ENCODE results near the gene FSIP1. TPM values are rescaled to one million over a fixed set of nuclear protein-coding genes. Genes with fewer than 3 reads are reported as not detected.

FSIP1 gene
- total and polyA plus RNA-seq, 12 donors: 0.15 to 4.4 (median 0.89) TPM

DNA sequence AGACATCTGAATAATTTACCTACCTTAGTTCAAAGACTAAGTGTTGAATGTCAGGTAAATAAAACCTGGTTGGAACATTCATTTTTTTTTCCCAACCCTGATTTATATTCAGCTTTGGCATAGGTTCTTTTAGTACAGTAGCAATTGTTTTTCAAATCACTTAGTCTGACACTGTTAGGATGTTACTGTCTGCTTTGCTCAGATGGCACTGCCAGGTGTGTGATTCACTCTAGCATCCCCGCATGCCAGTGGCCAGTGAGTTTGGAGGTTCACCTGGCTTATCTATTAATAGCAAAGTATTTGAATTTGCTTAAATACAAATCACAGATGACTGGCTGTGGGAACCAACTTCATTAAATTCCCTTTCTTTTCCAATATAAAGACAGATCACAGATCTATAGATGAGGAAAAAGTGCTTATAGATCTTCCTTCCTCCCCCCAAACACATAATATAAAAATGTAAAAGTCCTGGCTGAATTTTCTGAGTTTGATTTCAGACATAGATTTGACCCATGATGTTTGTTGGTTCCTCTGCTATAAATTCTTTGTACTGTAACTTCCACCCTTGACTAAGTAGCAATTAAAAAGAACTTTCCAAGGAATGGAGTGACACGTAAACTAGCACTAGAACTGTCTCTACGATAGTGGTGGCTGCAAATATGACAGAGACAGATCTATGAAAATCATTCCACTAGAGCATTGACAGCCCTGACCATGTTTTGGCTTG lies 197.8 kb downstream of the FSIP1 start:
- Histone ChIP-seq H3K4me1 (peaks cover 5 to 77% (median 46%) of the 10 kb centered on the region in 9 donors), H3K27ac (peak overlapping the region in 1 of 10 donors; percentile 6)
- WGBS, 2 donors: 75% methylated on average over 3 of the region's 3 CpGs

GRCh38 chr15:39584266-39584659 lies 198.4 kb downstream of the FSIP1 start:
- ATAC-seq (no peak), DNase-seq (no peak)
- Histone ChIP-seq H3K36me3 (peaks cover 0 to 76% (median 57%) of the 10 kb centered on the region in 9 donors), H3K27ac (peak overlapping the region in 2 of 10 donors; percentile 93 to 95), H3K27me3 (peaks cover 0 to 7% (median 0%) of the 10 kb centered on the region in 7 donors), H3K9me3 (no peaks in the 10 kb centered on the region), H3K4me1 (peaks cover 5 to 82% (median 52%) of the 10 kb centered on the region in 9 donors), H3K4me3 (peak overlapping the region in 9 of 10 donors; percentile 58 to 88 (median 67))
- 72 to 76% methylated on average over 7 of the region's 7 CpGs for whole genome bisulfite sequencing, 2 donors
- intact Hi-C loops (cut with DNase I): loop anchor here (5.0 to 10.0 kb wide), 15 partner anchors 119 to 879 kb away; no protein-coding TSS in a partner anchor
- TF ChIP-seq, protein P1, sequence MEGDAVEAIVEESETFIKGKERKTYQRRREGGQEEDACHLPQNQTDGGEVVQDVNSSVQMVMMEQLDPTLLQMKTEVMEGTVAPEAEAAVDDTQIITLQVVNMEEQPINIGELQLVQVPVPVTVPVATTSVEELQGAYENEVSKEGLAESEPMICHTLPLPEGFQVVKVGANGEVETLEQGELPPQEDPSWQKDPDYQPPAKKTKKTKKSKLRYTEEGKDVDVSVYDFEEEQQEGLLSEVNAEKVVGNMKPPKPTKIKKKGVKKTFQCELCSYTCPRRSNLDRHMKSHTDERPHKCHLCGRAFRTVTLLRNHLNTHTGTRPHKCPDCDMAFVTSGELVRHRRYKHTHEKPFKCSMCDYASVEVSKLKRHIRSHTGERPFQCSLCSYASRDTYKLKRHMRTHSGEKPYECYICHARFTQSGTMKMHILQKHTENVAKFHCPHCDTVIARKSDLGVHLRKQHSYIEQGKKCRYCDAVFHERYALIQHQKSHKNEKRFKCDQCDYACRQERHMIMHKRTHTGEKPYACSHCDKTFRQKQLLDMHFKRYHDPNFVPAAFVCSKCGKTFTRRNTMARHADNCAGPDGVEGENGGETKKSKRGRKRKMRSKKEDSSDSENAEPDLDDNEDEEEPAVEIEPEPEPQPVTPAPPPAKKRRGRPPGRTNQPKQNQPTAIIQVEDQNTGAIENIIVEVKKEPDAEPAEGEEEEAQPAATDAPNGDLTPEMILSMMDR (IDR thresholded peaks at IDR 0.05): no peak

More for the DNA sequence above, 197.8 kb downstream of the FSIP1 start:
- ATAC-seq (no peak), DNase-seq (no peak)
- no peaks in the 10 kb centered on the region for H3K9me3 ChIP-seq
- peaks cover 0 to 7% (median 0%) of the 10 kb centered on the region in 7 donors for H3K27me3 ChIP-seq
- H3K4me3 ChIP-seq: peak overlapping the region in 5 of 10 donors; percentile 62 to 88 (median 71)
- intact Hi-C loops (cut with DNase I): loop anchor here (5.0 to 10.0 kb wide), 15 partner anchors 120 to 880 kb away; no protein-coding TSS in a partner anchor
- peaks cover 0 to 82% (median 61%) of the 10 kb centered on the region in 9 donors for H3K36me3 ChIP-seq
- TF ChIP-seq, protein P1 (IDR thresholded peaks at IDR 0.05): no peak

DNA sequence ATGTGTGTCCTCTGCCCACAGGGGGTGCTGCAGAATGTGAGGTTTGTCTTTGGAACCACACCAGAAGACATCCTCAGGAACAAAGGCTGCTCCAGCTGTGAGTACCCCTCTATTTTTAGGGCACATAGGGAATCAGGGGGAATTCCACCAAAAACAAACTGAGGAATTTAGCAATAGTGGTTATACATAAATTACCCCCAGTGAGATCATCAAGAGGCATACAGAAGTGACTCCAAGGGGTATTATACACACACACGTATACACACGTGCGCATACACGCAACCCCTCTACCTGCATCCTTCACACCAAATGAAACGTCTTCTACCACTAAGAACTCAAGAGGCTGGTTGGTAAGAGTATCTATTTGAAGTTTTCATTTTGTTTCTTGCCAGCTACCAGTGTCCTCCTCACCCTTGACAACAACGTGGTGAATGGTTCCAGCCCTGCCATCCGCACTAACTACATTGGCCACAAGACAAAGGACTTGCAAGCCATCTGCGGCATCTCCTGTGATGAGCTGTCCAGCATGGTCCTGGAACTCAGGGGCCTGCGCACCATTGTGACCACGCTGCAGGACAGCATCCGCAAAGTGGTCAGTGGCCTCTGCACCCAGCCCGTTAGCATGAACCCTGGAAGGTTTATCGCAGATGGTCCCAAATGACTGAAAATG lies 198.9 kb downstream of the FSIP1 start:
- peak overlapping the region in 9 of 10 donors; percentile 58 to 88 (median 67) for H3K4me3 ChIP-seq
- intact Hi-C loops (cut with DNase I): loop anchor here (2.0 to 10.0 kb wide), 16 partner anchors 119 to 879 kb away; no protein-coding TSS in a partner anchor
- WGBS, 2 donors: 75 to 81% methylated on average over 13 of the region's 13 CpGs
- peaks cover 0 to 71% (median 57%) of the 10 kb centered on the region in 9 donors for H3K36me3 ChIP-seq
- peaks cover 0 to 7% (median 0%) of the 10 kb centered on the region in 7 donors for H3K27me3 ChIP-seq
- ATAC-seq: no peak
- DNase-seq: no peak
- no peaks in the 10 kb centered on the region for H3K9me3 ChIP-seq
- peak overlapping the region in 2 of 10 donors; percentile 93 to 95 for H3K27ac ChIP-seq
- H3K4me1 ChIP-seq: peaks cover 5 to 88% (median 55%) of the 10 kb centered on the region in 9 donors
- TF ChIP-seq, protein P1 (IDR thresholded peaks at IDR 0.05): peak in 6 of 9 donors; percentile 26 to 50 (median 42)

- DNase-seq (no peak), ATAC-seq (no peak)
- peak overlapping the region; percentile 5 to 88 (median 67) for H3K4me3 ChIP-seq
- peaks cover 0 to 7% (median 0%) of the 10 kb centered on the region in 7 donors for H3K27me3 ChIP-seq
- H3K27ac ChIP-seq: peak overlapping the region in 5 of 10 donors; percentile 37 to 95 (median 93)
- peaks cover 5 to 86% (median 55%) of the 10 kb centered on the region in 9 donors for H3K4me1 ChIP-seq
- 47 to 55% methylated on average over 4 of the region's 4 CpGs for WGBS, 2 donors
- no peaks in the 10 kb centered on the region for H3K9me3 ChIP-seq
- intact Hi-C loops (cut with DNase I): loop anchor here (2.0 to 10.0 kb wide), 16 partner anchors 118 to 878 kb away; no protein-coding TSS in a partner anchor
- H3K36me3 ChIP-seq: peaks cover 0 to 65% (median 51%) of the 10 kb centered on the region in 9 donors
- TF ChIP-seq, protein P1 (IDR thresholded peaks at IDR 0.05): peak in 1 of 9 donors; percentile 40
Measured at GRCh38 chr15:39582977-39583595, 199.6 kb downstream of the FSIP1 start.

Data from heart right ventricle (tissue), 16 donors.